Left renal pelvis (tissue), 4 donors: ENCODE results near the gene CAV2. TPM values are rescaled to one million over a fixed set of nuclear protein-coding genes. Genes with fewer than 3 reads are reported as not detected.

Experiments
- DNase-seq, 4 donors: peaks; one replicate each; pipeline ENCODE4 v3.0.0-alpha.2; 2013; ENCODE audit warnings: low read depth in 4 of 4, low spot score in 3 of 4
- polyA plus RNA-seq, 4 donors: library from polyadenylated mRNA; unstranded; fragments of 120-200 nt; gene quantifications; one replicate each; pipeline ENCODE4 v1.2.1, GENCODE V29; 2013; ENCODE audit not compliant: insufficient read length in 4 of 4

Gene CAV2
- polyA plus RNA-seq, 4 donors, result 28.8 to 33.6 (median 30.9) TPM

DNA sequence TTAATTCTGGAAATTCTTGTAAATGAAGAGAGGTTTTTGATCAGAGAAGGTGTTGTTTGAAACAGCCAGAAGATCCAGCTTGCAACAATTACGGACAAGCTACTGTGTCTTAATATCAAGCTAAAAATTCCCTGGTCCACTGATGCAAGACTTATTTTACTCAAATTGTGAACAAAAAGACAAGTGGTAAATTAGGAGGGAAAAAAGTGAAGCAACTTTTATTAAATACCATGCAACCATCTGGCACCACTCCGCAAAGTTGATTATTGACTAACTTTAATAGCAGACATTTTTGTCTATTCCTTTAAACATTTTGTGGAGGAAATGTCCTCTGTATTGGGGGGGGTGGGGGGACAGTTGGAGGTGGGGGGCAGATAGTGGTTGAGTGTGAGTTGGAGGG is 5.1 kb upstream of the CAV2 start:
- DNase-seq, result no peak

DNA sequence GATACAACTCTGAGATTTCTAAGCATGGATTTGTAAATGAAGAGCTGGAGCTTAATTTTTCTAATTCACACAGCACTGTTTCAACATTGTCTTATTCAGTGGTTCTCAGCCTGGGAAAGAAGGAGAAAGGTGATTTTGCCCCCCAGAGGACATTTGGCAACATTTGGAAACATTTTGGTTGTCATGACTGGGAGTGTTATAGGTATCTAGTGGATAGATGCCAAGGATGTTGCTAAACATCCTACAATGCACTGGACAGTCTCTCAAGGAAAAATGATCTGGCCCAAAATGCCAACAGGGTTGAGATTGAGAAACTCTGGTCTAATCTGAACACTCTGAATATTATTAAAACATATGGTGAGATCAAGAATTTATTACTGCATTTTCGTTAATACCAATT is 3.8 kb upstream of the CAV2 start:
- no peak for DNase-seq

DNA sequence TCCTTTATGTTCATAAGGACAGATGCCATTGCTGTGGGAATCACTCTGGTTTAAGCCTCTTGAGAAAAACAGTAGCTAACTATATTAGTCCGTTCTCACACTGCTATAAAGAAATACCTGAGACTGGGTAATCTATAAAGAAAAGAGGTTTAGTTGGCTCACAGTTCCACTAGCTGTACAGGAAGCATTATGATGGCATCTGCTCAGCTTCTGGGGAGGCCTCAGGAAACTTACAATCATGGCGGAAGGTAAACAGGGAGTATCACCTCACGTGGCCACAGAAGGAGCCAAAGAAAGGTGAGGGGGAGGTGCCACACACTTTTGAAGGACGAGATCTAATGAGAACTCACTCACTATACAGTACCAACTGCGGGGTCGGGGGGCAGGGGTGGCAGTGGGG is 2.9 kb upstream of the CAV2 start:
- DNase-seq, result no peak

DNA sequence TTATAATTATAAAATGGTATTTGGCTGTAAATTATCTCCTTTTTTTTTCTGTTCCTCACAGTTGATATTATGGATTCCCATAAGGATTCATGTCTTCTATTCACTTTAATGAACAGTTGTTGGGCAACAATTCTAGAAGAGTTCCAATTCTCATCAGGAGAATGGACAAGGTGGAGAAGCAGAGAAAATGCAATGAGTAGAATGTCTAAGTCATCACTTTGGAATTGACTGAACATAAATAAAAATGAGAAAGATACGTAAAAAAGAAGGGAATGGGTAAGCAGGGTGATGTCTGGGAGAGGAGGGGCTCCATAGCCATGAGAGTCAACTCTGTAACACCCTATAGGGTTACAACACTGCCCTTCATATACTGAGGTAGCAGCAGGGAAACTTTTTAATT is 1.8 kb upstream of the CAV2 start:
- DNase-seq, result no peak

DNA sequence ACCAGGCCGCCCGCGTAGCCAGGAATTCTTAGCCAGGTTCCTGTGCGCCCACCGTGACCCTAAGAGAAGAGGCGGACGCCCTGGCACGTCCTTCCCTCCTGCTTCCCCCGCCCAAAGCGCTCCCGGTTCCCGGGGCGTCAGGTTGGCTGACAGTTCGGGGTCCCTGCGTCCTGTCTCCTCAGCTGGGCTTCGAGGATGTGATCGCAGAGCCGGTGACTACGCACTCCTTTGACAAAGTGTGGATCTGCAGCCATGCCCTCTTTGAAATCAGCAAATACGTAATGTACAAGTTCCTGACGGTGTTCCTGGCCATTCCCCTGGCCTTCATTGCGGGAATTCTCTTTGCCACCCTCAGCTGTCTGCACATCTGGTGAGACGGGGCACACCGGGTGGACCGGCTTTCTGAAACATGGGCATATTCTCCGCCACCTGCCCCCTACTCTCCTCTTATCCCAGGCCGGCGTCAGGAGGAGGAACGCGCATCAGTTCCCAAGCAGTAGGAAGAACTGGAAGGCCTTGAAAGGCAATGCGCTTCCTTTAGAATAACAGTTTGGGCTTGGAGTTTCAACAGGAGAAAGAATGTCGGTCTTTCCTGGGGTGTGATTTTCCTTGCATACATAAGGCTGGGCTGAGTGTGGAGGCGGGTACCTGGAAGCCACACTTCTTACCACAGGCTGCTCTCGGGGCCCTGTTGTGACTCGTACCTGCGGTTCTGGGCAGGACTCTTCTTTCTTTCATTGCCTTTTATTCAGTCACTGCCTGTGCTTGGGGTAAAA is 728 bp downstream of the CAV2 start:
- peak in 1 of 4 donors; percentile 9 for DNase-seq

DNA sequence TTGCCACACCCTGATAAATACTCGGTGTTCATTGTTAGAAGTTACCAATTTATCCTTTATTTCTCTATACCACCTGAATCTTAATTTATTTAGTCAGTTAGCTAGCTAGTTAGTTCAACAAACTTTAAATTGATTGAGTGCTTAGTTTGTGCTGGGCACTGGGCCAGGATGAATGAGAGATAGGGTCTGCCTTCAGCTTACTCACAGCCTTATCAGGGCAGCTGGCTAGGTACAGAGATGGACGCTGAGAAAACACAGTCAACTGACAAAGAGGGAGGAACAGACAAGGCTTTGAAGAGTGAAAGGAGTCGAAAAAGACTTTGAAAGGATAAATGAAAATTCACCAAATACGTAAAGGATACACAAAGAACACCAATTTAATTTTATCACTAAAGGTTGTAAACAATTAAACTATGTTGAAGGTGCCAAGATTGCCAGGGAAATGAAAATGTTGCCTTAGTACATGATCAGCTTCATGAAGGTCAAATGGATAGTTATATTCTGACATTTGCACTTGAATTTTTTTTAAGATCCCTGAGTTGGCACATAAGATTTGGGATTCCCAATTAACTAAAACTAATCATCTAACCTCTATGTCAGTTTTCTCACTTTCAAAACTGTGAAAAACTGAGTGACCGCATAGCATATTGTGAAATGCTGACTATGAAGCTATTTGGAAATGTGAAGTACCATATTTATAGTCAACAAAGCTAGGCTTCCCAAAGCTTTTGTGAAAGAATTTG is 2.1 kb downstream of the CAV2 start:
- no peak for DNase-seq

DNA sequence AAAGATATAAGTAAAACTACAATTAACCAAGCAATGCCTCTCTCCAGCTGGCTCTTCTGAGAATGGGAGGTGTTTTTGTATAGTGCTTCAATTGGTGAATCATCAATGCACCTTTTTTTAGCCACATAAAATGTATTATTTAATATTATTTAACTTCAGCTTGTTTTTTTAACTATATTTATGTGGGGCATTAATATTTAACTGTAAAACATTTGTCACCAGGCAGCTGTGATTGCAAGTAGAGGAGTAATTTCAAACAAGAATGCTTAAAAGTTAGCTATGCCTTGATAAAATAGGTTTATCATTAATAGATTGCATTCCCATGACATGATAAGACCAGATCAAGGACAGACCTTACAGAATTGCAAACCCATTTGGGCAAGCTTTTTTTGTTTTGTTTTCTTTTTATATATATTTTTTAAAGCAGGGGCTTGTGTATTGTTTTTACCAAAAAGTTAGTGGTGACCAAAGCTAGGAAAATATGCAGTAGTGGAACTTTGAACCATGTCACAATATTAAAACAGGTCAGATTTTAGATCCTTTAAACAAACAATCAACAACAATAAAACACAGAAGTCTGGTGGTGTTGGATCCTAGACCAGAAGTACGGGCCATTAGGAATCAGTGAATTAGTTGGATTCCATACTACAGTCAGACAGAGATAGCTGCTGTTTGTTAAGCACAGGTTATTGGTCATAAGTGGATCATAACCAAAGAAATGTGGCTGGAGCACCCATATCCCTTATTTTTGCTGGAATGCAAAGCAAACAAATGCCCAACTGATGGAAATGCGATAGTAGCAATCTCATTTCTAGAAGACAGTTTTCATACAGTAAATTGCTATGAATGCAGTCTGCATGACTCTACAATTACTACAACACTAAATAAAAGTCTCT is 2.9 kb downstream of the CAV2 start:
- no peak for DNase-seq

DNA sequence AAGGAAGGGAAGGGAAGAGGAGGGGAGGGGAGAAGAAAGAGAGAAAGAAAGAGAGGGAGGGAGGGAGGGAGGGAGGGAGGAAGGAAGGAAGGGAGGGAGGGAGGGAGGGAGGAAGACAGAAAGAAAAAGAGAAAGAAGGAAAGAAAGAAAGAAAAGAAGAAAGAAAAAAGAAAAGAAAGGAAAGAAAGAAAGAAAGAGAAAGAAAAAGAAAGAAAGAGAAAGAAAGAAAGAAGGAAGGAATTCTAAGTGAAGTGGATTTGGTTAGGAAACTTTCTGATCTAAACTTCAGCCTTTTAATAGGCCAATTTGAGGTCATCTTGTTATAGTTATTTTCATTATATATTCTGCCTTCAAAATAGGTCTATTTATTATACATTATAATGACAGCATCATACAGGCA is 4.3 kb downstream of the CAV2 start:
- no peak for DNase-seq

DNA sequence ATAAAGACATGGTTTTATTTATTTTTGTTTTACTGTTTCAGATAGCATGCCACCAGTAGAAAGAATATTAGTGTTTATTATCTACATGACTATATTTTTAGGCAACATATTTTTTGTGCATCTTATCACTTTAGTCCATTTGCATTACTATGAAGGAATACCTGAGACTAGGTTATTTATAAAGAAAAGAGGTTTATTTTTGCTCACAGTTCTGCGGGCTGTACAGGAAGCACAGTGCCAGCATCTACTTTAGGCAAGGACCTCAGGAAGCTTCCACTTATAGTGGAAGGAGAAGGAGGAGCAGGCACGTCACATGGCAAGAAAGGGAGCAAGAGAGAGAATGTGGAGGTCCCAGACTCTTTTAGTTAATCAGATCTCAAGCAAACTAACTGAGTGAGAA is 5.7 kb downstream of the CAV2 start:
- DNase-seq, result no peak

DNA sequence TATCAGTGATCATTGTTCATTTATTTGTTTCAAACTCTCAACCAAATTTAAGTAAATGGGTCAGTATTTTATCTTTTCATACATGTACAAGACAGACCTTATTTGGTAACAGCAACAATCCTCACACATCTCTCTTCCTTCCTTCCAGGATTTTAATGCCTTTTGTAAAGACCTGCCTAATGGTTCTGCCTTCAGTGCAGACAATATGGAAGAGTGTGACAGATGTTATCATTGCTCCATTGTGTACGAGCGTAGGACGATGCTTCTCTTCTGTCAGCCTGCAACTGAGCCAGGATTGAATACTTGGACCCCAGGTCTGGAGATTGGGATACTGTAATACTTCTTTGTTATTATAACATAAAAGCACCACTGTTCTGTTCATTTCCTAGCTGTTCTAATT is 6.3 kb downstream of the CAV2 start:
- DNase-seq, result no peak

DNA sequence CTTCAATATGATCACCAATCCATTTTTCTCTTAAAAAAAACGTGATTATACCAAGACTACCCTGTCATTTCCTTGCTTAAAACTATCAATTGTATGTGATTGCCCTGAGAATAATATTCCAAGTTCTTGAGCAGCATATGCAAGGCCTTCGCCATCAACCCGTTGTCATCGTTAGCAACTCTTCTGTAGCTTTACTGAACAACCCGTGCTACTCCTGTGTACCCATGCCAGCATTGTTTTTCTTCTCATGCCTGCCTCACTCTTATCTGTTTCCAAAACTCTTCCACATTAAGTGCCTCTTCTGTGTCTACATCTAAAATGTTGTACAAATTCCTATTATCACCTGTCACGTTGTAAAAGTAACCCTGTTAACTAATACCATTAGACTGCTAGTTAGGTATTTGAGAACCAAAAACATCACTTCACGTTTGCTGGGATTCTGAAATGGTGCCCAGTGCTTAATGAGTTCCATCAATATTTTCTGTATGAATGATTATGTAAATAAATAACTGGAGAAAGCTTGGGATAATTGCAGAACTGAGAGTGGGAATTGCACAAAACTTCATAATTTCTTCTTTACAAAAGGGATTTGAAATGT is 10.5 kb downstream of the CAV2 start:
- no peak for DNase-seq

DNA sequence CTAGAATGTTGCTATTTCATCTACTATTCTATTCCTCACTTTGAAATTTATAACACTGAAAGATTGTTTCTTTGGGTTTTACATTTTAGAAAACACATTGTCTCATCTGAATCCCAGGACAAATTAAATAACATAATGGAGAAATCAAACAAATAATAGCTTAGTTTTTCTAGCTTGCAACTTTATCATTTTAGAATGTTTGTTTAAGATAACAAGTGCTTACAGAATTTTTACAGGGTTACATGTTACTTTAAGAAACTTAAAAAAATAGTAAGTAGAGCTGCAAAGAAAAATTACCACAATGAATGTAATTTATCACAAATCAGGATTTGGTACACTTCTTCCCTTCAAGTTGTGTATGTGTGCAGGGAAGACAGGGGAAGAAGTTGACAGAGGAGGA is 11.3 kb downstream of the CAV2 start:
- no peak for DNase-seq

DNA sequence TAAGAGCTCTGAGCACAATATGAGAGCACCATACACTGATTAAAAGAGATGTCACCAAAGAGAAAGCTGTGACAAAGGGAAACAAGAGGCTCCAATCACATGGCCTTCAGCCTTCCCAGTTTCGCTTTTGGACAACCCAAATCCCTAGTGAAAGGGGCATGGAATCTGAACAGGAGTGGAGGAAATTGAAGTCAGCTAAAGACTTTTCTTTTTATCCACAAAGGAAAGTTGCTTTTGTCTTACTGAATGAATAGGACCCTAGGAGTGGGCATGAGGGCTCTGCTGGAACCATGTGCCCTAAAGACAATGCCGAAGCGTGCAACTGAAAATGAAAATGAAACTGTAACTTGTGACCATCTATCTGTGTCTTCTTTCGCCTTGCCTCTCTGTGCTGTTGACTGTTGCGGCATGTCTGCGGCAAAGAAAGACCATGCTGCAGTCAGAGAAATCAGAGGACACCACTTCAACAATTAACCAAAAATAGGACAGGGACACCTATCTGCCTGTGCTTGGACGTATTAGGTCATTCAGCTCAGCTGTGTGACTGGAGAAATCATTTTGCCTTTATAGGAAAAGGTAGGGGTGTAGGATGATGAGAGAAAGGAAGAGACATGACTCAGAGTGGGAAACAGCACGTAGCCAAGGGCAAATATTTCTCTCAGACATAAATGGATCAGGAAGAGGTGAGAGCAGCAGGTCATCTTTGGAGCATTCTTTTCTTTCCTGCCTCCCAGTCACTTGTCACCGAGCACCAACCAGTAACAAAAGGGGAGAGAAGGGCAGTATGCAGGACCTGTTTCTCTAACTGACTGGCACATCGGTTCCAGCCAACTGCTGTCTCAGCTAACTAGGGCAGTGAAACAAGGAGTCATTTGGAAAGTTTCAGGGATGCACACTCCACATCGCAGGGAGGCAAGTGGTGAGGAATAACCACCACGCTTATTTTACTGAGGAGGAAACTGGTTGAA is 12.3 kb downstream of the CAV2 start:
- no peak for DNase-seq

DNA sequence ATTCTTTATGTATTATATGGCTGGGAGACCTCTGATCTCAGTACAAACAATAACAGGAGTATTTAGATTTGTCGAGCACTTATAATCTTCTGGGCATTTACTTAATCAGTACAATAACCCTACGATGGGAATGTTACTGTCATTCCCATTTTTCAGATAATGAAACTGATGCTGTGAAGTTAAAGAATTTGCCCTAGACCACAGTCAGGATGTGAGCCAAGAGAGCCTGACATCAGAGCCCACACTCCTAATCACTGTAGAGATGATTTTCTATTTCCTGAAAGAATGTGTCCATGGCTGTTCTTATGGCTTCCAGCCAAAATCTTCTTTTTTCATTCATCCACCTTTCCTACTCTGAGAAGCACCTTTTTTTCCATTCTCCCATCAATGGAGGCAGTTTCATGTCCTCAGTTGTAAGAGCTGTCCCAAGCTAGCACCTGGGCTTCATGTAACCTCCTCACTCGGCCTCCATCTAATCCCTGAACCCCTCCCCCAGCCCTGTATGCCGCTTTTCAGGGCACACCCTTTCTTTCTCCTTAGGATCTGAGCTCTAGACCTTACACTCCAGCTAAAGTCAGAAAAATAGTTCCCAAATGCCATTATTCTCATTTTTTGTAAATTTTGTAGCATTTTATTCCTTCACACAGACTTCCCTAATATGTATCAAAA is 13.1 kb downstream of the CAV2 start:
- DNase-seq, result no peak

DNA sequence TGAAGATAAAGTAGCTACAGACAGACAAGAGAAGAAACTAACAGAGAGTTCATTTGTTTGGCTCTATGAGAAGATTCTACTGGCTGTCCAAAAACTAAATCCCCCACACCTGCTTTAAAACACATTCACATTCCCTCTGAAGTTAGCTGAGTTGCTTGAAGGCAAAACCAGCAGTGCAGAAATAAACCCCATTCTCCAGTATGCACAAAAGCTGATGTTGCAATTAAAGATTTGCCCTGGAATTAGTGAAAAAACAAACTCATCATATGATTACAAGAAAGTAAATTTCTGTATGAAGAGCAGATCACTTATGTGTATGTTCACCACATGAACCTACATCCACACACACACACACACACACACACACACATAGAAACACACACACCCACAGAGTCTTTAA is 16.0 kb downstream of the CAV2 start:
- no peak for DNase-seq

DNA sequence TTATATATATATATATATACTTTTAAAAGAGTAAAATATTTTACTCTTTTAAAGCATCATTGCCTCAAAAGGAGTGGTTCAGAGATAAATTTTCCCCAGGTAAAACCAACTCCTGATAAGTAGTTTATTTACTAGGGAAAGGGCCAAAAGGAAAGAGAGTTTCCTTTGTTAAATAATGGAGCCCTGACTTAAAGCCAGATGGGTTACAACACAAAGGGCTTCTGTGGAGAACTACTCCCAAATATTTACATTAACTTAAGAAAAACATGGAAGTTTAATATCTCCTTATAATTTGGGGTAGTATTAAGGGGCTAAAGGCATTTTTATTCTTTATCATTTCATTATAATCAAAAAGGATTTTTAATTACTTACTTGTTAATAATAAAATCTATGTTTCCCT is 16.8 kb downstream of the CAV2 start:
- DNase-seq, result no peak

DNA sequence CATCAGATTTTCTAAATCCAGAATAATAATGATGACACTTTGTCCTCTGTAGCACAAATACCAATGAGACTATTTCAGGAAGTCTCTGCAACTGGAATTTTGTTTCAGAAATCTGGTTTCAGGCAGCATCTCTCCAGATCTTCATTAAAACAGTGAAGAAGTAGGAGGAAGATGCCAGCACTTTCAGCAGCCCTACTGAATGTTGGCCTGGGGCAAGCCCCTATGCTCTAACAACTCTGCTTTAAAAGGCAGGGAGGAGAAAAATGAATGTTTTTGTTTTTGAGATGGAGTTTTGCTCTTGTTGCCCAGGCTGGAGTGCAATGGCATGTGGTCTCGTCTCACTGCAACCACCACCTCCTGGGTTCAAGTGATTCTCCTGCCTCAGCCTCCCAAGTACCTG is 18.1 kb downstream of the CAV2 start:
- no peak for DNase-seq

DNA sequence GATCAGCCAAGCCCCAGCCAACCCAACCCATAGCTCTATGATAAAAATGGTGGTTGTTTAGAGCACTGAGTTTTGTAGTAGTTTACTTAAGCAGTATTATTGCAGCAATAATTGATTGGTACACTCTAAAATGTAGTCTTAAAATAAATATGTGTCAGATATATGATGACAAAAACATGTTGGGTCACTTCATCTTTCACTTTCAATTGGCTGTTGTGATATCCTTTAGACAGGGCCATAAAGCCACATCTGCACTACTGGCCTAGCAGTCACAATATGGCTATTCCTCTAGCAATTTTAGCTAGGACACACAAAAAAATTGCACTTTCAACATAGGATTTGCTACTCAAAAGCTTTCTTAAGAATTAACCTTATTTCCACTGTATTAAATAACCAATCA is 19.4 kb downstream of the CAV2 start:
- no peak for DNase-seq

DNA sequence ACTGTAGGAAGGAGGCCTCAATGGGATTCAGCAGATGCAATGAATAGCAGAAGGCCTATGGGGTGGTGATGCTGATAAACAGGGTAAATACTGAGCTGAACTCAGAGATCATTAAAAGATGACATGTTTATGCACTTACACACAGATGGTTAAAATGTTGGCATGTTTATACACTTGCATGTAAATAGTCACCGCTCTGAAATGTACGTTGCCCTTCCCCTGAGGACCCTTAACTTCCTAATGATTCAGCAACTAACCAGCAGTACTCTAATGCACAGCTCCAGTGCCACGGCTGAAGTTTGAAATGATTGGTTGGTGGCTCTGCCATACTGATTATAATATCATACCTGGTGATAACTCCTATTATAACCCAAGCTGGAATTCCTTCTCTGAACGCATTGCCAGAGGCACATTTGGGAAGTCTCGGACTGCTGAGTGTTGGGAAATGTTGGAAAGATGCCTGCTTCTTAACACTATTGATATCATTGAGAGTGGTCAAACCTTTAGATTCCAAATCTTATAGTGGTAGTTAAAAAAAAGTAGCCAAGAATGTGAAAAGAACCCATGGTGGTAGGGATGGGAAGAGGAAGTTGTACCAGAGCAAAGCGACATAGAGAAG is 21.6 kb downstream of the CAV2 start:
- no peak for DNase-seq
